ENCODE measurements around the gene MGAT5B.

GRCh38 chr17:76914937-76915336, 46.7 kb downstream of the MGAT5B start:
- TF ChIP-seq, protein P1, sequence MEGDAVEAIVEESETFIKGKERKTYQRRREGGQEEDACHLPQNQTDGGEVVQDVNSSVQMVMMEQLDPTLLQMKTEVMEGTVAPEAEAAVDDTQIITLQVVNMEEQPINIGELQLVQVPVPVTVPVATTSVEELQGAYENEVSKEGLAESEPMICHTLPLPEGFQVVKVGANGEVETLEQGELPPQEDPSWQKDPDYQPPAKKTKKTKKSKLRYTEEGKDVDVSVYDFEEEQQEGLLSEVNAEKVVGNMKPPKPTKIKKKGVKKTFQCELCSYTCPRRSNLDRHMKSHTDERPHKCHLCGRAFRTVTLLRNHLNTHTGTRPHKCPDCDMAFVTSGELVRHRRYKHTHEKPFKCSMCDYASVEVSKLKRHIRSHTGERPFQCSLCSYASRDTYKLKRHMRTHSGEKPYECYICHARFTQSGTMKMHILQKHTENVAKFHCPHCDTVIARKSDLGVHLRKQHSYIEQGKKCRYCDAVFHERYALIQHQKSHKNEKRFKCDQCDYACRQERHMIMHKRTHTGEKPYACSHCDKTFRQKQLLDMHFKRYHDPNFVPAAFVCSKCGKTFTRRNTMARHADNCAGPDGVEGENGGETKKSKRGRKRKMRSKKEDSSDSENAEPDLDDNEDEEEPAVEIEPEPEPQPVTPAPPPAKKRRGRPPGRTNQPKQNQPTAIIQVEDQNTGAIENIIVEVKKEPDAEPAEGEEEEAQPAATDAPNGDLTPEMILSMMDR (conservative IDR thresholded peaks at IDR 0.05; ENCODE audit: low read depth, low read length), result no peak
- TF ChIP-seq EZH2 (IDR thresholded peaks at IDR 0.05; ENCODE audit: low read length, unreplicated experiment), result no peak
- no peak for TF ChIP-seq EZH2phosphoT487 (IDR thresholded peaks at IDR 0.05; ENCODE audit: borderline replicate concordance, low read length)
